ENCODE measurements around the gene SHC4.

DNA sequence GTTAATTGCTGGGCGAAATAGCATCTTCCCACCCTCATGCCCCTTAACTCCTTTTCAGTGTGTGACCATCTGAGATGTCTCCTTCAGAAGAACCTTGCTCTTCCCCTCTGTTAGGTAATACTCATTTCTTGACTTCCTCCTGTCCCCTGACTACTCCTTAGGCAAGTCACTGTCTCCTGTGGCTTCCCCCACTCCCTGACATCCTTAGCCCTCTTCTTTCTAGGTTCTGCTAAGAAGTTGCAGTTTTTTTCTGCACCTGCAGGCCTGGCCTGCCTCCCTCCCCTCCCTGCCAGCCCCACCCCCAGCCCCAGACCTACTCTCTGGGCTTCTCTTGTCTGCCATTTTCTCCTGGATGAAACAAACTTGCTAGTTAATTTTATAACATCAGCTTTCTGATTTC is 101.0 kb downstream of the SHC4 start:
- TF ChIP-seq, protein P1, sequence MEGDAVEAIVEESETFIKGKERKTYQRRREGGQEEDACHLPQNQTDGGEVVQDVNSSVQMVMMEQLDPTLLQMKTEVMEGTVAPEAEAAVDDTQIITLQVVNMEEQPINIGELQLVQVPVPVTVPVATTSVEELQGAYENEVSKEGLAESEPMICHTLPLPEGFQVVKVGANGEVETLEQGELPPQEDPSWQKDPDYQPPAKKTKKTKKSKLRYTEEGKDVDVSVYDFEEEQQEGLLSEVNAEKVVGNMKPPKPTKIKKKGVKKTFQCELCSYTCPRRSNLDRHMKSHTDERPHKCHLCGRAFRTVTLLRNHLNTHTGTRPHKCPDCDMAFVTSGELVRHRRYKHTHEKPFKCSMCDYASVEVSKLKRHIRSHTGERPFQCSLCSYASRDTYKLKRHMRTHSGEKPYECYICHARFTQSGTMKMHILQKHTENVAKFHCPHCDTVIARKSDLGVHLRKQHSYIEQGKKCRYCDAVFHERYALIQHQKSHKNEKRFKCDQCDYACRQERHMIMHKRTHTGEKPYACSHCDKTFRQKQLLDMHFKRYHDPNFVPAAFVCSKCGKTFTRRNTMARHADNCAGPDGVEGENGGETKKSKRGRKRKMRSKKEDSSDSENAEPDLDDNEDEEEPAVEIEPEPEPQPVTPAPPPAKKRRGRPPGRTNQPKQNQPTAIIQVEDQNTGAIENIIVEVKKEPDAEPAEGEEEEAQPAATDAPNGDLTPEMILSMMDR (IDR thresholded peaks at IDR 0.05), result no peak
- no peak for TF ChIP-seq ZFX (IDR thresholded peaks at IDR 0.05; ENCODE audit: borderline replicate concordance)

All from 22Rv1 (cell line).